NCI-H526 treated with DMSO at 0.1 percent for 48 hours (cell line): Measurements from ENCODE around the gene TUNAR.
A peak's percentile ranks its signal among the peaks of the same experiment; 100 is the strongest.

Experiments
- DNase-seq: peaks from one replicate; lab custom pipeline; 2025; lab: John Stamatoyannopoulos, UW

TUNAR gene

DNA sequence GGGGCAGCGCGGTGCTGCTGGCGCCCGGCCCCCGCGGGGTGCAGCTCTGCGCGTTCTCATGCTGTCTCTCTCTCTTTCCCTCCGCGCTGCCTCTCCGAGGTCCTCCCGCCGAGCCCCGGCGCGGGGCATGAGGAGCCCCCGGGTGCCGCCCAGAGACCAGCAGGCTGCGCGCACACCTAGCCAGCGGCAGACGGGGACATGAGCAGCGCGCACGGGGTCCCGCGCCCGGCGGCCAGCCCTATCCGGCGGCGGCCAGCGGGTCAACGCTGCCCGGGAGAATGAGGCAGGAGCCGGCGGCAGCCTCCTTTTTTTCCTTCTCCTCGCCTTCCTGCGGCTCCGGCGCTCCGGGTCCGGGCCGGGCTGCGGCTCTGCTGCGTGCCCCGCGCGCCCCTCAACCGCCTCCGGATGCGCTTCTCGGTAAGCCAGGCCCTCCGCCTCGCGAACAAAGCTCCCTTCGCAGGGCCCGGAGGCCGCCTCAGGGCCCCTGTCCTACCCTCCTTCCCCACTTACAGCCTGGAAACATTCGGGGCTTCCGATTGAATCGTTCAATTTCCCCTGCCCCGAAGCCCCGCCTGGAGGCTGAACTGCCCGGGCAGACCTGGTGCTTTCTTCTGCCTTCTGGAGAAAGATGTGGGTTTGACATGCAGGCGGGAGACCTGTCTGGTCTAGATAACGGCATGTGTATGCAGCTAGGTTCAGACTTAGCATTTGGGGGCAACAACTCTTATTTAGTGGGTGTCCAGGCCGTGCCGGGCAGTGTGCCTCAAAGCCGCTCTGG lies at the start of gene TUNAR:
Gene TUNAR, plus strand, starts transcription at position 72 of the 778 bp plus-strand sequence.
- peak; percentile 8 for DNase-seq

DNA sequence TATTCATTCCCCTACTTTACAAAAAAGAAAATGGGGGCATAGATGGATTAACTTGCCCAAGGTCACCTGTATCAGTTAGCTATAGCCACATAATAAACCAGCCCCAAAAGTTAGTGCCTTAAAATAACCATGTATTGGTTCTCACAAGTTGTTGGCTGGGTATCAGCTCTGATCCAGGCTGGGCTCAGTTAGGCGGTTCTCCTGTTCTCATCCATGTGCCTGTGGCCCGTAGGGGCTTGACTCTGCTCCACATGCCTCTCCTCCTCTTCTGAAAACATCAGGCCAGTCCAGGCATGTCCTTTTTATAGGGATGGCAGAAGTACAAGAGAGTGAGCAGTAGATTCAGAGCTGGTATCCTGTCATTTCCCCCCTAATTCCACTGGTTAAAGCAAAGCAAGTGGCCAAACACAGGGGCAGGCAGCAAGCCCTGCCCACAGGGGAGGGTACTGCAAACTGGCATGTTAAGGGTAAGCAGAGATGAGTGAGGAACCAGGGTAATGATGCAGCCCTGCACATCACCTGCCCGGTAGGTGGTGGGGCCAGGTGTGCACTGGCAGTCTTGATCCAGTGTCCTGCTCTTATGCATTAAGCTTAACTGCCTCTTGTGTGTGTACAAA lies 47.9 kb upstream of the TUNAR start:
- DNase-seq, result no peak

GRCh38 chr14:95829321-95829720 lies 47.3 kb upstream of the TUNAR start:
- DNase-seq, result no peak

- DNase-seq, result no peak
Observed at GRCh38 chr14:95830386-95830785, 46.2 kb upstream of the TUNAR start.

- no peak for DNase-seq
Observed at GRCh38 chr14:95831041-95831440, 45.6 kb upstream of the TUNAR start.

- DNase-seq, result no peak
Observed at GRCh38 chr14:95831468-95831867, 45.2 kb upstream of the TUNAR start.

DNA sequence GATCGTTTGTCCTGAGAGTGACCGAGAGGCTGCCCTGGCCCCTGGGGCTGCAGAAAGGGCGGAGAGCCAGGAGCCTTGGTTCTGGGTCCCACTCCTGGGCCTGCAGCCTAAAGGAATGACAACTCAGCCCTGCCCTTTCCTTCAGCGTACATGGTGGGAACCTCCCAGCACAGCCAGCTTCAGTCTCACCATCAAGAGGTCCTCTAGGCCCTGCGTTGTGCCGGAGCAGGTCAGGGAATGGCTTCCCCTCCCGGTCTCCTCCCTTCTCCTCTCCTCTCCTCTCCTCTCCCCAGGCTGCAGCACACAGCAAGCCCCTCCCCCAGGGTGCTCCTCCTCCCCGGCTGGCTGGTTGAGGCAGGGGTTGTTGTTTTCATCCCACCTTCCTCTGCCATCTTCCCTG lies 44.6 kb upstream of the TUNAR start:
- DNase-seq, result no peak

GRCh38 chr14:95833429-95833828 lies 43.2 kb upstream of the TUNAR start:
- DNase-seq, result no peak

DNA sequence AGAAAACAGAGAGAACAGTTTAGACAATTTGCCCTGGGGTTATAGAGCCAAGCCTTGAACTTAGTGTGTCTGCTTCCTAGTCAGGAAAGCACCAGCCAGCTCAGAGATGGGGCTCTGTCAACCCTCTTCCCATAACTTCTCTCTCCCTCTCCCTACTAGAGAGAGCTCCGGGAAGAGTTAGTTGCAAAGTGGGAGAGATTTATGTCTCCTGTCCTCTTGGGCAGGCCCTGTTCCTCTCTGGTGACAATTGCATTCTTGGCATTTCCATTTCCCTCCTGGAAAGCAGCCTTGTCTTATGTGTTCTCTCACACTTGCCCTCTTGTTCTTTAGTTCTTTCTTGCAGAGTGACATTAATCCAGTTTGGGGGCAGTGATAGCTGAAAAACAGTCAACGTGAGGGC lies 42.1 kb upstream of the TUNAR start:
- DNase-seq, result no peak

GRCh38 chr14:95835121-95835730 lies 41.4 kb upstream of the TUNAR start:
- DNase-seq, result no peak

GRCh38 chr14:95838862-95839261 lies 37.8 kb upstream of the TUNAR start:
- no peak for DNase-seq

DNA sequence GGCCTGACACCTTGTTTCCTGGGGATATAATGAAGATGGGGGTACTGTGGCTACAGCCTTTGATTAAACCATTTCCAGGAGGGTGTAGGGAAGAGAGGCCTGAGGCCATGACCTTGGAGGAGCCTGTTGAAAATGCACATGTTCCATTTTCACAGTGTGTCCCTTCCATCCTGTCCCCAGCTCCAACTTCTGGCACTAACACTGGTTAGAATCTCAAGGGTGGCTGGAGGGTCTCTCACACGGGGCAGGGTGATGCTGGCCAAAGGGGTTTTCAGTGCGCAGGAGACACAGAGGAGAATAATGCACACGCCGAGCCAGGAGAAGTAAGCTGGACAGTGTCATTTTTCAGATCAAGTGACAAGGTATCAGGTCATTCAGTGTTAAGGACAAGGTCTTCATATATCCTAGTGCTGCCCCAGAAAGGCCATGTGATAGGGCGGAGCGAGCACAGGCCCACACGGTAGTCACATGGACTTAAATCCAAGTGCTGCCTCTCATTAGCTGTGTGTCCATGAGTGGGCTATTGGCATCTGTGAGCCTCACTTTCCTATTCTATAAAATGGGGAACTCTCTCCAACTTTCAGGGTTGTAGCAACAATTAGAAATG lies 36.4 kb upstream of the TUNAR start:
- no peak for DNase-seq

DNA sequence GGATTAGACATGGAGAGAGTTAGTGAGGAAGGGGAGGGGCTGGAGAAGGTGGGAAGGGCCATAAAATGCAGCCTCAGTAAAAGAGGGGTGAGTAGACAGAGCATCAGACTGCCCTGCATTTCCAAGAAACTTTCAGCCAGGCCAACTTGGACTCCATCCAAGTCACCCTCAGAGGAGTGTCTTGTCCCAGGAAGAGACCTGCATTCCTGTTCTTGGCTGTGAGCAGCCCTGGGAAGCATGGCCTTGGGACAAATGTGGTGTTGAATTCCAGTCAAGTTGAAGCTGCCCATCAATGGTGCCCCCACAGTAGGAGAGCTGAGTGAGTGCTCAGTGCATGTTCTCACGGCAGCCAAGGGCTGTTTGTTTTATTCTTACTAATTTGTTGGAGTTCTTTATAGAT lies 35.0 kb upstream of the TUNAR start:
- no peak for DNase-seq

DNA sequence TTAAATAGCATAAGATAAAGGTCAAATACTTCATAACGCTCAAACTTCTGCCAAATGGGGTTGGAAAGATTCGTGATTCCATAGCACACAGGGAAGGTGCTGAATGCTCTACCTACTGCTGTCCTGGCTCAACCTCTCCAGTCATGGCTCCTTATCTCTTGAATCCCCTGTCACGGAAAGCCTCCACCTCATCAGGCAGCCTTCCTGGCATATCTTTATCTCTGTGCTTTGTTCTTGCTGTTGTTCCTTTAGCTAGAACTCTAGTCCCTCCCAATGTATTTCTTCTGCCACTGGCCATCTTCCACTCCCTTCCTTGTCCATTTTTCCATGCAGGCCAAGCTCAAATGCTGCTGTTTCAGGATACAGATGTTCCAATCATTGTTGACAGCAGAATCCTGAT lies 26.9 kb upstream of the TUNAR start:
- DNase-seq, result no peak

DNA sequence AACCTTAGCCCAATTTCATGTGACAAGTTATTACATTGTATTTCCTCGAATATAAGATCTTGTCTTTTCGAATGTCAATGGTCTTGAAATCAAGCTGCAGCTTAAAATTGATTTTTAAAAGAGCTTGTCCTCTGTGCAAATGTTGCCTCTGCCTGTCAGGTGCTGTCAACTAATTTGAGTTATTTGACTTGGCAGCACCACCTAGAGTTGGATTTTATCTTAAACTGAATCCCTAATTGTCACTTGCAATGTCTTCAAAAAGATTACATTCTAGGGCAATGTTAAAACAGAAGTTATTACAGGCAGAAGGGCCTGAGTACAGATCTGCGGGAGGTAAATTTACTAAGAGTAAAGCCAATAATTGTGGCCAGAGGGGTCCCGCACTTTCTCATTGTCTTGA lies 26.2 kb upstream of the TUNAR start:
- DNase-seq, result no peak

GRCh38 chr14:95855606-95856005 lies 21.0 kb upstream of the TUNAR start:
- no peak for DNase-seq

DNA sequence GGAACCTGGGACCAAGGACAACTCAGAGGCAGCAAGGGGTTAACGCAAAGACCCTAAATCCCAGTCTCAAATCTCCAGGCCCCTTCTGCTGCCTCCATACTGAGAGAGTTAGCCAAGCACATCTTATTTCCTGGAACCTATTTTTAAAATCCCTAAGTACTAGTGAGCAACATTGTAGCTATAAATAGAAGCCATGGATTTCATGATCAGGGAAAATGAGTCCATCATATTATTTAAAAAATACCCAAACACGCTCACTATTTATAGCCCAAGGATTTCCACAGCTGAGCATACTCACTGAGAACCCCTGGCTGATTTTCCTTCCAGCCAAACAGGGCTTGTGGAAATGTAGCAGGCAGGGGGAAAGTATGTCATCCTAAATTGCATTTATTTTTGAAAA lies 19.4 kb upstream of the TUNAR start:
- no peak for DNase-seq

DNA sequence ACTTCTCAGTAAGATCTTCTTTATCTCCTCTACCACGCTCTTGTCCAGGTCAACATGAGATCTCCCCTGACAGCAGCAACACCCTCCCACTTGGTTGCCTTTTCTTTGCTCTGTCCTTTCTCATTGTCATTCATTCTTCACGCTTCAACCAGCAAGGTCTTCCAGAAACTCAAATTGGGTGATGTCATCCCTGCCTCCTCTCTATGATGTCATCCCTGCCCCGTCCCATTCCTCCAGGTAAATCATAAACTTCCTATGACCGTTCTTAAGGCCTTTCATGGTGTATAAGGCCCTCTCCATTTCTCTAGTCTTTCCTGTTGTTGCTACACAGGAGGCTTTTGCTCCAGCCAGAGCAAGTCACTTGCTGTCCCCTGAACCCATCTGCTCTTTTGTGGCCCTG lies 17.7 kb upstream of the TUNAR start:
- no peak for DNase-seq

- DNase-seq, result no peak
Observed at GRCh38 chr14:95862243-95862642, 14.4 kb upstream of the TUNAR start.

DNA sequence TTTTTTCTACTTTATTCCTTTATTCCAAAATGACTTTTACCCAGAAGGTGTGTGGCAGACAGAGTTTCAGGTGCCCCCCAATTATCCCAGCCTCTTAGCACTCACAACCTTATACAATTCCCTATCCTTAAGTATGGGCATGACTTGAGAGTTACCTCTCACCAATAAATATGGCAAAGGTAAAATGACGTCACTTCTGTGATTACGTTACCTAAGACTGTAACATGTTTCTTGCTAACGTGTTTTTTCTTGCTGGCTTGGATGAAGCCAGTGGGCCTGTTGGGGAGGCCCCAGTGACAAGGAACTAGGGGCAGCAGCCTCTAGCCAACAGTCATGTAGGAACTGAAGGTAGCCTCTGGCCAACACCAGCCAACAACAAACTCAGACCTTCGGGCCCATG lies 13.3 kb upstream of the TUNAR start:
- DNase-seq, result no peak

DNA sequence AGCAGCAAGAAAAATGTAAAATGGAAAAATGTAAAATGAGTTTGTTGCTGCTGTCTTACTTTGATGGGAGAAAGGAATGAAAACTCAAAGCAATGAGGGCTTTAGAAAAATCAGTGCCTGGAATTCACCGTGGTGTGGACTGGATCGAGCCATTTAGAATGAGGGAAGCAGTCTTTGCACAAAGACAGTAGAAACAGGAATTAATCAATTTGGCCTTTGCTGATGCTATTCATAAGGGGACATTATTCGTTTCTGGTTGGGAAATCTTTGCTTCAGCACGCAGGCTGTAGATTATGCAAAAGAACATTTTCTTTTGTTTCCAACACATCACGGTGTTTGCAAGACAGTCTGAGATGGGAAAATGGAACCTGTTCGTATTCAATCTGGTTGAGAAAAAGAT lies 6.9 kb upstream of the TUNAR start:
- no peak for DNase-seq

DNA sequence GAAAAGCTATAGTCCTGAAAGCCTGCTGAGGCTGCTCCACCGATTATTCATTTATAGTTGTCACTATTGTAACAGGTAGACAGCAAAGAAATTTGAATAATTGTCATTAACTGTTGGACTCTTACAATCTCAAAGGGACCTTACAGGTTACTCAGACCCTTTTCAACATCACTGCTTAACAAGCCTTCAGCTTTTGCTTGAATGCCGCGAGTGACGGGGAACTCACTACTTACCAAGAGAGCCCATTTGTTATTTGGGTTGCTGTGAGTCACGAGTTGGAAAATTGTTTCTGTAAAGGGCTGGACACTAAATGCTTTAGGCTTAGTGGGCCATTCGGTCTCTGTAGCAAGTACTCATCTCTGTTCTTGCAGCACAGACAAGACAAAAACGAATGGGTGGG lies 5.9 kb upstream of the TUNAR start:
- no peak for DNase-seq

DNA sequence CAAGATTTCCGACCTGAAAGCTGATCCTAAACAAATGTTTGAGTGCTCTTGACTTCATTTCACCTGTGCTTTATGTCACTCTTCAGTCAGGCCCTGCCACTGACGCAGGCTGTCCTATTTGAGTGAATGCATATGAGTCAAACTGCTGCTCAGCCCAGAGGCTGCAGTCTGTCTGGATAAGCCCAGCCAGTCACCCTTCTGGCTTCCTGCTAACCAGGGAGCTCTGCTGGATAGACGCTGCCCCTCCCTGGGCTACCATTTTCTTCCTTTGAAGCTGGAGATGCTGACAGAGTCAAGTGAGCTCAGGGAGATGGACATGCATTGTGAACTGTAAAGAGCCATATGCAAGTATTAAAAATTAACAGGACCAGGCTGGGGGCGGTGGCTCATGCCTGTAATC lies 5.1 kb upstream of the TUNAR start:
- peak; percentile 1 for DNase-seq
